Muscle of arm (tissue), 12 donors: ENCODE measurements around the gene BCL11A. TPM values are rescaled to one million over a fixed set of nuclear protein-coding genes. Genes with fewer than 3 reads are reported as not detected.

Experiments used
- DNase-seq: peaks from one replicate; pipeline ENCODE4 v3.0.0-alpha.2; 2013
- polyA plus RNA-seq, 12 donors: library from polyadenylated mRNA; unstranded; fragments of 120-200 nt; gene quantifications; one replicate each; pipeline ENCODE4 v1.2.1, GENCODE V29; 2013; ENCODE audit not compliant: insufficient read length in 12 of 12

Gene BCL11A
- polyA plus RNA-seq, 12 donors: 3.3 to 59.4 (median 4.3) TPM; not detected in 1

DNA sequence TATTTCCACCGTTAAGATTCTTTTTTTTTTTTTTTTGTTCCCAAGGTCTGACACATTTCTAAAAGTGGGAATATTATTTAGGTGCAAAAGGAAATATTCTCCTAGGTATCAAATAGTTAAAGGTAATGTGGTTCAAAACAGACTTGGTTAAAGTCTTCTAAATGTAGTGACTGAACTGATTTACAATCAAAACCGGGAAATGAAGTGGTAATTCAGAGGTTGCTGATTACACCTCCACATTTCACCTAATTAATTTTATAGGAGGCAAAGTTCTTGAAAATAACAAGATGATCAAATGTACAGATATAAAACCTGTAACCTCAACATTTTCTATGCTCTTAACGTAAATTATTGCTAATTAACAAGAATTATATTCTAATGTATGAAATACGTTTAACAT lies 5.1 kb downstream of the BCL11A start:
- no peak for DNase-seq

DNA sequence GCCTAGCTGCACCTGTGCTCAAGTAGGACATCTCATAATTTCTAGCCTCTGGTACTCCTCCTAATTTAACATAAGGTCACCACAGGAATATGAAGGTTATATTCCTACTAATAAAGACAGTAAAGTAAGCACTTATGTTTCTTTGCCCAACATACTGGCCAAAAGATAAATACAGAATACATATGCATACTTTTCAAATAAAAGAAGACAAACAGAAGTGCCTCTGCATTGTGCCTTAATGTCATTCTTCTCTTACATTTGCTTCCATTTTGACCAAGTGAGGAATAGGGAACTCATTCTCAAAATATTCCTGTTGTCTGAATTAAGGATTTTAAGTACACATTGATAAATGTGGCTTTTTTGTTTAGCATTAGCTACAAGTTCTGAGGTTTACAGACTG lies 5.6 kb downstream of the BCL11A start:
- no peak for DNase-seq

DNA sequence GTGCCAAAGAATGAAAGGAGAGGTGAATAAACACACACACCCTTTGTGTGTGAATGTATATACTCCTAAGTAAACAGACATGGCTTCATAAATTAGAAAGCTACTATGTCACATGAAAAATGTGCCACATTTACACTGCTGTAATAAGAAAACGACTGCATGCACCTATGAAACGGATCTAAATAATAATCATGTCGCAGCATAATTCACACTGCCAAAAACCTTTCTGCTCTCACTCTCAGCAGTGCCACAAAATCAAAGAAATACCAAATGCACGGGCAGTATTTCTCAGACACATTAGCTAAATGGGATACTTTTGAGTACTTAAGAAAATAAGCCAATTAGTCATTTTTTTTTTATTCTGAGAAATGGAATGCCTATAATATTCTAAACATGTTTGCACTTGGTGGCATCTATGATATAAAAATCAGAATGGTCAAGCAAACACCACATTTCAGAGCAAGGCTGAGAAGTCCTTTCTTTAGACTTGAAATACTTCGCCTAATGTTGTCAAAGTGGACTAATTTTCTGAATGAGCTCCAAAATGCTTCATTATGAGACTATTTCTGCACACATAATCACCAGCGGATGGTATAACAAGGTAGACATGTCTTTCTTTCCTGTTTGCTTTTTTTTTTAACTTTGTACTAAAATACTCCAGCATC lies 6.6 kb downstream of the BCL11A start:
- DNase-seq: no peak

DNA sequence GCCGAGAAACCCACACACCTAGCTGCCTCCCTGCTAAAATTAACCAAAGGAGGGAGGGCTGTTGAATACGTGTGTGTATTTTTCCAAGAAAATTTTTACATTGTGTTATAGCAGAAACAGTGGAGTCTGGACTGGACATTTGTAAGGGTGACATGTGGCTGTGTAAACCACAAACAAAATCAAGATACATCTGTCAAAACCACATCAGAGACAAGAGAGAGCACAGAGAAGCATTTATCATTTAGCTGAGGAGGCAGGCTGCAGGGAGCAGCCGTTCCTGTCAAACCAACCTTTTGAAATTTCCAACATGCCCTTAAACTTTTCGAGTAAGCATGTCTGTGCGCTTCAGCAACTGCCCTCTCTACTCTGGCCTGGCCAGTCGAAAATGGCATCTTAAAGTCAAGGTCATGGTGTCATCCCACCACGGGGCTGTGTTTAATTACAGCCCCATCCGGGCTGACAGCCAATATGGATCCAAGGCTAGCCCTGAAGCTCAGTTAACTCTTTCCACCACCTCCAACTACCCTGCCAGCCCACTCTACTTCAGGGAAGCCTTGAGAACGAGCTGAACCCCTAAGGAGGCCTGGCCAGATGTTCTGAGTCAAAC lies 8.4 kb downstream of the BCL11A start:
- DNase-seq: no peak

DNA sequence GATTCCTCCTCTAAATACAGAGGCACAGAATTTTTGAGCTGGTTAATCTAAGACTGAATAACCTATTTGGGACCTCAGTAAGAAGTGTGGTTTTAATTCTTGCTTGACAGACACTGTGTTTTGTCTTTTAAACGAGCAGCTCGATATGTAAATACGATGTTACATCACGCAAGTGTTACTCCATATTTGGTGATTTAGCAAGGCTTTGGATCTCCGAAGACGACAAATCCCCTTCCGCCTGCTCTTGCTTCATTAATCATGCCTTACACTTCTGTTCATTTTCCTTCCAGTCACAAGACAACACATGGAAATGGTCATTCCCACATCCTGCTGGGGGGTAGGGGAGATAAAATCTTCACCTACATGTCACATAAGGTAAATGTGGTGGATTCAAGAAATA lies 9.4 kb downstream of the BCL11A start:
- DNase-seq: no peak

DNA sequence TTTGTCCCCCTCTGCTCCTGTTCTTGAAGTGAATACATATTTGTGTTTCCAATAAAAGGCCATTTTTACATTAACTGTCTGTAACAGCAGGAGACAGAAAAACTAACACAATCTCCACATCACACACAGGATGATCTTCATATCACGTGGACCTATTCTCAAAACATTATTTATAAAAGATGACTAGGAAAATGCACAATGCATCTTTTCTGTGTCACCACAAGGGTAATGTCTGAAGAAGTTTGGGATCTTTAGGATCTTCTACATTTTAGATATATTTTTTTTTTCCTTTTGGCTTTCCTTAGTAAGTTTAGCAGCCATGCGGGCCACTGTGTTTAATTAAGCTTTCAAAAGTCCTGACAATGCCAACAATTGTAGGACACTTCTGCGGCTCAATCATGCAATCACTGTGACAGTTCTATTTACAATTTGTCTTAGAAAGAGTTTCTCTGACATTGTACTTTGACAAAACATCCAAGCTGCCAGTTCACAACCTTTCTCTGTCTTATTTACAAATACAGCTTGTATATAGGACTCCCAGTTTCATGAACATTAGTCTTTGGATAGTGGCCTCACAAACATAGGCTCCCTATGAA lies 12.3 kb downstream of the BCL11A start:
- no peak for DNase-seq

DNA sequence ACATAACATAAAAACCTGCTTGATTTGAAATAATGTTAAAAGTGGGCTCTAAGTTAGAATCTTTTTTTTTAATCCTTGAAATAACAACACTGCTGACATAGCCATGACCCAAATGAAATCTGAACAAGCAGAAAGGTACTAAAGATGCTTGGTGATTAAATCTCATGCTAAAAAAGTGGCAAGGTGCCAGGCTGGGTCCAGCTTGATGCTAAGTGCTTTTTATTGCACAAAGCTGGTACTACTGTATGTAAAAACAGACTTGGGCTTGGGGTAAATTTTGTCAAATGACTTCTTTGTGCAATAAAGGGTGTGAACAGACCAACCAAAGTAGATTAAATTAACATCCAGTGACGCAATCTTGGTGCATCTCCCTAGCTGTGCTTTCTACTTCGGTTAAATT lies 13.4 kb downstream of the BCL11A start:
- no peak for DNase-seq

DNA sequence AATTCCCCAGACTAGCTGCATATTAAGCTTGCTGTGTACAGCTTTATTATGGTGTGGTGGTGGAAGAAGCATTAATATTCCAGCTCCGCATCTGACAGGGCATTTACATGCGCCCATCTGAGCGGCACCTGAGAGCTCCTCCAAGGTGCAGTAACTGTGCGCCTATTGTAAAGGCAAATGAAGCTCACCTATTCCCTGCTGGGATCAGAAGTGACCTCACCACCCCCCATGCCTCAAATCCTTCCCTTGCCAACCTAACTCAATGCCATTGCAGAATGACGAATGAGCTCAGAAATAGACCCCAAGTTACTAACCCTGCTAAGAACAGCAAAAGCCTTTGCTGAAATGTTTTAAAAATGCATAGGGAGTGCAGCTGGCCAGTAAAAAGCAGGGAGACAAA lies 14.3 kb downstream of the BCL11A start:
- no peak for DNase-seq

DNA sequence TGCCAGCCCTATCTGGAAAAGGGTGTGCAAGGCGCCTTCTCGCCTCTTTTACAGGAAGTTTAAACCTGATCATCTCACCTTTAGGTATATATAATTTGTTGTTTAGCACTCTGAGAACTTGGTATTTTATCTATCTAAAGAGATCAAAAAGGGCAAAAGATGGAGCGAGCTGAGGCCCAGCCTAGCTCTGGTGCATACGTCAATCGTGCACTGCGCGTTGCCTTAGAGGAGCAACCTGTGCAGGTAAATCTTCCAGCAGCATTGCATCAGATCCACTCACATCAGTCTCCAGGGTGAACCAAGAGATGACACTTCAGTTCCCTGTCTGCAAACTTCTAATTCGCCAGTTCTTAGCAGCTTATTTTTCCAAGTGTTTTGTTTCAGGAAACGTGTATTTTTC lies 15.4 kb downstream of the BCL11A start:
- DNase-seq: no peak

DNA sequence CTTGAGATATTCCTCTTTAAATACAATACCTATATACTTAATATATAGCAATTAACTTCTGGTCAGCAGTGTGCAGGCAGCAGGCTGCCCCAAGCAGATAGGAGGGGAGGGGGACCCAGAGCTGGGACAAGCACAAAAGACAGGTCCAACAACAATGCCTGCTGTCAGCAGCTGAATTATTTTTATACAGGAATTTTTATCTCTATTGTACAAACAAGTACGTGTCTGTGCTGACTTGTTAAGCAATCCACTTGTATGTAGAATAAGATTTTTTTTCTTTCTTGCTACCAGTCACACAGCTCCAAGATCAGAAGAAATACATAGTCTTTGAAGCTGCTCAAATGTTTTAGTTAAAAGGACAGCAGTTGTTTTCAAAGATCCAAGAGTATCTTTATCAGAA lies 16.7 kb downstream of the BCL11A start:
- no peak for DNase-seq

DNA sequence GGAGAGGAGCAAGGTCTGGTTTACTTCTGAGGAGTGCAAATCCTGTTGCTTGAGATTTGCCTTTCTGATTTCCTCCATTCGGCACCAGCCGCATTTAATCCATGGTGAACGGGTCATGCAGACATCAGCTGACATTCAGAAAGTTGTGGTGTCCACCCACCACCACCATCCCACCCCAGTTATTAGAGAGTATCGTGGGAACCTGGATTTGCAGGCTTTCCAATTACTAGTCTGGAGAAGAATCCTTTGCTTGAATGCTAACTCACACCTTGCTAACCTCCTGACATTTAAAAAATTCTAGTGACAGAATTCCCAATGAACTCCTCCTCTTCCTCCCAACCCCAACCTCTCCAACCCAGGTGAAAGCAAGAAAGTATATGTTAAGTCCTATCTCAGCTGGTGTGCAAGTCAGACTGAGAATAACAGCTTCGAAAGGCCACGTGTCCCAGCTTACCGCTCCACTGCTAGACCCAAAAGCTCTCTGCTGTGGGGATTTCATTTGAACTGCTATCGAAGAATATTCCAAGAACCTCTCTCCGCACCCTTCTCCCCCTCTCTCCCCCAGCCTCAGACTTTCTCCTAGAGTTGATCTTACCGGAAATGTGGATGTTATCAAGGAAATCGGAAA lies 17.7 kb downstream of the BCL11A start:
- no peak for DNase-seq

DNA sequence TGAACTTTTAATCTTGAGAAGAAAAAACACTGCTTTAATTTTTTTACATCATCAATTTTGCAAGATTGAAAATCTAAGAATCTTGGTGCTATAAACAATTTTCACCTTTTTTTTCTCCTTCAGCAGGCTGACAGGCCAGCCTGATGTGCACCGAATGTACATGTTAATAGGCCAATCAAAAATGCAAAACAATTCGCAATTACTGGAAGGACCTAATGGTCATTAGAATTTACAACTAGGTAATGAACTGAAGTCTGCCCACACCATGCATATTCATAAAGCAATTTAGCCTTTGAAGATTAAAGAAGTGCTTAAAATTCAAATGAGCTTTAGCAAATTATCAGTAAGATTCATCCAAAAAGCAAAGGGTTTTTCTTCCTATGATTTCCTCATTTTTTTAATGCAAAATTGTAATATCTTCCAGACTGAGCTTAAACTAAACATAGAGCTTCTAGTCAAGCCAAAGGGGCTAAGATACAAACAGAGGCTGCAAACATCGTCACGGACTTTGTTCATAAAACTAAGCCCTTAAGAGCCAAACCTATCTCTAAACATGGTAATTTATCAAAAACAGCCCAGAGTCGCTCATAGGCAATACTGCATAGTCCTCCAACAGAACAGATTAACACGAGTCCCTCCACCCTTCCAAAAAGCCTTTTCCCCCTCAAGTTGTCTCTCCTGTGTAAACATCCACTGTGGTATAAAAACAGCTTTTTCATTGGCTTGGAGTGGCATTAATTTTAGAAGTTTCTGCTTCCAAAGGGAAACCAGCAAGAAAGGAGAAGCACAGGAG lies 18.4 kb downstream of the BCL11A start:
- no peak for DNase-seq

DNA sequence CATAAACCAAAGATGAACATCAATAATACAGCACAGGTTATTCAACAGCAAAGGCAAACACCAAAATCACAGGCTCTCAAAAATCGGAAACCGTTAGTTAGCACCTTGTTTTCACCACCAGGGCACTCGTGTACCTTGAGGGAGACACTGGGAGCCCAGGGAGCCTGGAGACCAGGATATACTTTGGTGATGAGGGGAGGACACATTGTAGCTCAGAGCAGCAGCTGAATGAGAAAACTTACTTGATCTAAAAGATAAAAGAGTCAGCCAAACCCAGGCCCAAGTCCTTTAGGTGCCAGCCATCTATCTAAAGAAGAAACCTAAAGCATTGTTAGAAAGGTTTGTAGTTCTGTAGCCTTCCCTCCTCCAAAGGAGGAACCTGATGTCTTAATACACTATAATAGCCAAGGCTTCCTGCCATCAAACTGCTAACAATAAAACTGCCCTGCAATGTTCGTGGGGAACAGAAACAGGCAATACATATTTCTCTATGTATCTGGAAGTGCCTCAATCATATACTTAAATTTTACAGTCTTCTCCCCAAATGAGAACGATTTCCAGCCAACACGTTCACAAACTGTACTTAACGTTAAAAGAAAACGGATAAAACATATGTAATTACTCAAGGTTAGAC lies 19.3 kb downstream of the BCL11A start:
- DNase-seq: no peak

DNA sequence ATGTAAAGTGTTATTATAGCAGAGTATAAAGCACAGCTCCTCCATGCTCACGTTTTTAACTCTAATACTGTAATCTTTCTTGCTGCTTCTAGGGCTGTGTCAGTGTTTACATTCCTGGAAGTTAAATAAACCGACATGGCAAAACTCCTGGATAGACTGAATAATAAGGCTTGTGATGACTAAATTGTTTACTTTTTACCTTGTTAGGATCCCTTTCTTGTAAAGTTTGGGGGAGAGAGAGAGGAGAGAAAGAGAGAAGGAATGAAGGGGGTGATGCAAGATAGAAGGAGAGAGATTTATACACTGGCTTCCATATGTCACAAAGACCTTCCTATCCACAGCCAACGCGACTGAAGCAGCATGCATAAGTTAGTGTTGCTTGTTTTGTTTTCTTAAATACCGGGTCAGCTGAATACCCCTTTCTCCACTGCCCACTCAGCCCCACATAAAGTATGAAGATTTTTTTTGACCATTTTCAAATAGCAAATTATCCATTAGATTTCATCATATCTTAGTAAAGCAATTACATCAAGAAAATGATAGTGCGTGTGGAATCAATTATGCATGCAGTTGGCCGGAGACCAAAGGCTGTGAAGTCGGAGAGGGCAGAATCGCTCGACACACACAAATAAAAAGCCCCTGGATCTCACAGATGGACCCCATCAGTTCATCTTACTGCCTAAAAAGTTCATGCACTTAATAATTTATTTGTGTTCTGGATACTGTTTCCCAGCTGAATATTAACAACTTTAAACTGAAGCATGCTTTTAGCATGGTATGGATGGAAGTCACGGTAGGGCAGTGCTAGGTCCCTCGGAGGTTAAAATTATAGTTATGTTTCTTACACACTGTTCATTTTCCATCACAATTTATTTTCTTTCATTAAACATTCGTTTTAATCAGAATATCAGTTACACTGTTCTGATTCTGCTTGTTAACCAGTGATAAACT lies 20.1 kb downstream of the BCL11A start:
- DNase-seq: no peak

DNA sequence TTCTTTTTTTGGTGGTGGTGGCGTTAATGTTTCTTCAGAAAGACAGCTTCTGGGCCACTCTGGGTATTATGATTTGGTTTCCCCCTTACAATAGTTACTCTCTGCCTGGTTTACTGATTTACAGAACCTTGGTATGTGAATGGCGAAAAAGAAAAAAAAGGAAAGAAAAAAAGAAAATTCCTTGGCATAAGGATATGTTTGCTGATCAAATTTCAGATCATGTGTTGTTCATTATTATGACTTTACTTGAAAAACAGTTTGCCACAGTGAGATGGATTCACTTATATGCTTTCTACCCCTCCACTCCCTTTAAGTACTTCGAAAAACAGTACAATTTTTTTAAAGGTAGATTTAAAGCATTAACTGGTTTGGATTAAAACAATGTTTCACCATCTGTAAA lies 21.0 kb downstream of the BCL11A start:
- no peak for DNase-seq

DNA sequence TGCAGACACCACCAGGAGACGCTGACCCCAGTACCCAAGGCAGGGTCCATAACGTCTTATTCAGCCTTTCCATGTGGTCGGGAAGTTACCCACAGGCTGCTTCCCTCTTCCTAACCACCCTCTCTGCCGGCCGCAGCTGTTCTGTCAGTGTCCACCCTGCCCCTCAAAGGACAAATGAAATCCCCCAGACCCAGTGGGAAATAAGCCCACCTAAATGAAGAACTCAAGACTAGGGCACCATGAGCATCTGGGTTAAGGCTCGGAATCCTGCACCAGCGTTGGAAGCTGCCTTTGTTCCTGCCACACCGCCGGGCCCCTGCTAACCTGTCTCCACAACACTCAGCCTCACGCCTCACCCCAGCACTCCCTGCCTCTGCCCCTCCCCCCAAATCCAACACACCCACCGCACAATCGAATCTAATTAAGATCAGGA lies 21.7 kb downstream of the BCL11A start:
- no peak for DNase-seq

DNA sequence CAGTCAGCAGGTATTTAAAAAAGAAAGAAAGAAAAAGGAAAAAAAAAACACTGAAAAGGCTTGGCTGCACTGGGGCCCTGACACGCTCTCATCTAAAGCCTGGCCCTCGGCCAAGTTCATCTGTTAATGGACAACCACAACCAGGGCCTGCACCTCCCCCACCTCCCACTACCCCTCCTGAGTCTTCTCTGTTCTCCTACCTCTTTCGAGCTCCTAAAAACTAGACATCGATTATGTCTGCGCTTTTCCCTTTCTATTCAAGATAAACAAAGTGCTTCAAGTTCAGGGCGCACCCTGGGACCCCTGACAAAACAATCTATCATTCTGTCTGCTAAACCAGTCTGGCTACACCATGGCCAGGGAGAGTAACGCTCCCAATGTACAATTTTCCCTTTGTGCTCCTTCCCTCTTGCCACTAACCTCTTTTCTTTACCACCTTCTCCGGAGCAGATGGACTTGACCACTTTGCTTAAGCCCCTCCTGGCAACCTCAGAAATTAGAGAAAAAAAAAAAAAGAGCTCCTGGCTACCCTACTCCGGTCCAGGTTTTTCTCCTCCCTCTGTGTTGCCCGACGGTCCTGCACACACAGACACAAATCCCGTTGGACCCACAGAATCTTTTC lies 22.7 kb downstream of the BCL11A start:
- no peak for DNase-seq

DNA sequence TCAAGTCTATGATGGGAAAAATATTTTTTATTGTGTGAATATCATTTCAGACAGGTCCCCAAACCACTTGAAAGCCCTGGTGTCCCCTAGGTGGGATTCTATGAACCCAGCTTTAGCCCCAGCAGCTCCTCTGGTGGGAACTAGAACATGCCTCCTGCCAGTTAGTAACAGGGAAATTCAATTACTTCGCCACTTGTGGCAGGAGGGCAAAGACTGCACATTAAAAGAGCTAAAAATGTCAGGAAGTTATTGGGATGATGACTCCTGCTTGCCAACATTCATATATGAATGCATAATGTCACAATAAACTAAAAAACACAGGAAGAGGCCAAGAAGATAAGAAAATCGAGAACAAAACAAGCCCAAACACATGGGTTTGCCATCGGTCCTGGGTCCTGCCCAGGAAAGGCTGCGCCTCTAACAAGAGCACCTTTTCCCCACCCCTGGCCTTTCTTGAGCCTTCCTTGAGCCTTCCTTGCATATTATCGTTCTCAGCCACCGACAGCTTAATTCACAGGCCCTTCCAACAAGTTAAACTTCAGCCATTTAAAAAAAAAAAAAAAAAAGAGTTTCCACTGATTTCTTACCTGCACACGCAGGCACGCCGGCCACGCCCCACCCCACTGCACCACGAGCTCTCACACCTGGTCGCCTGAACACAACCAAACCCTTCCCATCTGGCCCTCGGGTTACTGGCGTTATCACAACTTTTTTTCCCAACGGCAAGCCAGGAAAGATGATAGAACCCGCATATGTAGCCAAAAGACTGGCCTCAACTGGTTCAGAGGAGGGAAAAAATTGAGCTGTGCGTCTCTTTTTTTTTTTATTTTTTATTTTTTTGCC lies 23.4 kb downstream of the BCL11A start:
- DNase-seq: no peak

DNA sequence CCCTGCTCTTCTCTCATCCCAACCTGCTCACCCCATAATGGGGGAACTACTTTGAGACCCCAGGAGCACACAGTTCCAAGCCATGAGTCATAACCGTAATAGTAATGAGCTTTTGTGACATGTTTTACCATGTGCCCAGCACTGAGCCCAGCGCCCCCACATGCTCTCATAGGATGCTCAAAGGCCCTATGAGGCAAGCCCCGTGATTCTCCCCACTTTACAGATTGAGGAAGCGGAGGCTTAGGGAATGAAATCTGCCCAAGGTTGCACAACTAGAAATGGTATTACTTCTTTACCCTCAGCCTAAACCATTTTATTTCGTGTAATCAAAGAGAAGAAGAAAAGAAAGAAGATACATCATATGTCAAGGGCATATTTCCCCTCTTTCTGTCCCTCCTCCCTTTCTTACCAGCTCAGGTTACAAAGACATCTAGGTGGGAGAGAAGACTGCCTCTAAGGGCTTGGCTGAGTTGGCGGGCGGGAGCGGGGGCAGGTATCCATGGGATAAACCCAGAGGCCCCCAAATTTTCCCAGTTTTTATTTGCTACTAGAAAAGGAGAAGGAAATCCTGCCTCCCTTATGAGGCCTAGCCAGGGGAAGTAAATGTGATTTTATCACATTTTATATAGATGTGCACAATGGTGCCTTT lies 24.2 kb downstream of the BCL11A start:
- no peak for DNase-seq
